ENCODE results near the gene CDHR2. TPM values are rescaled to one million over a fixed set of nuclear protein-coding genes. Genes with fewer than 3 reads are reported as not detected.

Gene CDHR2
- total RNA-seq, 1 donor, result not detected

DNA sequence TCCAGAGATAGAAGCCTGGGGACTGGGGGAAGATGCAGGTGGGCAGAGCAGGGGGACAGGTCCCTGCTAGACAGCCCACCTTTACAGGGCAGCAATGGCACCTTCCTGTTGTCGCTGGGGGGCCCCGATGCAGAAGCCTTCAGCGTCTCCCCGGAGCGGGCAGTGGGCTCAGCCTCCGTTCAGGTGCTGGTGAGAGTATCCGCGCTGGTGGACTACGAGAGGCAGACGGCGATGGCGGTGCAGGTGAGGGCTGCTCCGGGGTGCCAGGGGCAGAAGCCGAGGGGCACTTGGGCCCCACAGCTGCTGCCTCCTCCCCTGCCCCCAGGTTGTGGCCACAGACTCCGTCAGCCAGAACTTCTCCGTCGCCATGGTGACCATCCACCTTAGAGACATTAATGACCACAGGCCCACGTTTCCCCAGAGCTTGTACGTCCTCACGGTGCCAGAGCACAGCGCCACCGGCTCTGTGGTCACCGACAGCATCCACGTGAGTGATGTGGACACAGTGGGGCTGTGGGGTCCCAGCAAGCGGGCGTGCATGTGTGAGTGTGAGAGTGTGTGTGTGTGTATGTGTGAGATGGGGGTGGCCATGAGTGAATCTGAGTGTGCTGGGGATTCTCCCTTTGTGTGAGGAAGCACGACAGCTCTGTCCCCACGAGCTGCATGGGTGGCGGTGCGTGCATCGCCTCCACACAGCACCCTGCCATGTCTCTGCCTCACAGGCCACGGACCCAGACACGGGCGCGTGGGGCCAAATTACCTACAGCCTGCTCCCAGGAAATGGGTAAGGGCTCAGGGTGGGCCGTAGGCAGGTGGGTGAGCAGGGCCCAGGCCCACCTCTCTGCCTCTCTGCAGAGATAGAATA, 28.4 kb downstream of the CDHR2 start:
- no peak overlapping the region for H3K4me3 ChIP-seq (ENCODE audit: low read depth, low read length)
- DNase-seq (ENCODE audit: low read depth), result no peak
- TF ChIP-seq CTCF (IDR thresholded peaks at IDR 0.05; ENCODE audit: insufficient read depth, low read length), result no peak

GRCh38 chr5:176578391-176578808, 29.3 kb downstream of the CDHR2 start:
- DNase-seq (ENCODE audit: low read depth), result peak; percentile 28
- H3K4me3 ChIP-seq (ENCODE audit: low read depth, low read length), result no peak overlapping the region
- TF ChIP-seq CTCF (IDR thresholded peaks at IDR 0.05; ENCODE audit: insufficient read depth, low read length), result peak; percentile 52

DNA sequence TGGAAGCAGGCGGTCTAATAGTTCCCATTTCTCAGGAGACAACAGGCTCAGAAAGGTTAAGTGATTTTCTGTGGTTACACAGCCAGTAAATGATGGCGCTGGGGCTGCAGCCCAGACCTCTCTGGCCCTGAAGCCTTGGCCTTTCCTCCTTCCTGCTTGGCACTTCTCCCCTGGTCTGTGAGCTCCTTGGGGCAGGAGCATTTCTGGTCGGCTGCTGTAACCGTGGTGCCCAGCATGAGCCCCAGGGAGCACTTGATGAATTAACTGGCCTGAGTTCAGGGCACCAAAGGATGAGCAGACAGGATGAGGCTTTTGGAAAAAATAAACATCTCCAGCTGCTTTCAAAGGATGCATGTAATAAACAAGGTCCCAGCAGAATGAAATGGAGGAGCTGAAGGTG, 30.2 kb downstream of the CDHR2 start:
- H3K4me3 ChIP-seq (ENCODE audit: low read depth, low read length), result no peak overlapping the region
- no peak for TF ChIP-seq CTCF (IDR thresholded peaks at IDR 0.05; ENCODE audit: insufficient read depth, low read length)
- no peak for DNase-seq (ENCODE audit: low read depth)

- DNase-seq (ENCODE audit: low read depth), result no peak
- H3K4me3 ChIP-seq (ENCODE audit: low read depth, low read length), result no peak overlapping the region
- no peak for TF ChIP-seq CTCF (IDR thresholded peaks at IDR 0.05; ENCODE audit: insufficient read depth, low read length)
These were observed 32.2 kb downstream of the CDHR2 start for GRCh38 chr5:176581361-176581760.

DNA sequence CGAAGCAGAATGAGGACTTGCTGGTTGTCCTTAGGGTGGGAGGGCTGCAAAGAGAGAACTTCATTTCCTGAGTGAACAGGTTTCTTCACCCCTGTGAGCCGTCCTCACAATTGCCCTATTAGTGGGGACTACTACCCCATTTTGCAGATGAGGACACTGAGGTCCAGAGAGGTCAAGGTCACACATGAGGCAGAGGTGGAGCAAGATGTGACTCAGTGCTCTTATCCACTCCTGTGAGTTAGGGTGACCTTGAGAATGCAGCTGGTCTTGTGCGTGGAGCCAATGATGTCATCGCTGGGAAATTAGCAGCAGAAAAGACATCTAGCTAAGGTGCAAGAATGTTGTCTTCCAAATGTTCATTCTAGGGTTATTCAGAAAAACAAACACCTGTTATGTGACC, 33.9 kb downstream of the CDHR2 start:
- TF ChIP-seq CTCF (IDR thresholded peaks at IDR 0.05; ENCODE audit: insufficient read depth, low read length), result no peak
- no peak for DNase-seq (ENCODE audit: low read depth)
- no peak overlapping the region for H3K4me3 ChIP-seq (ENCODE audit: low read depth, low read length)

- no peak for DNase-seq (ENCODE audit: low read depth)
- H3K4me3 ChIP-seq (ENCODE audit: low read depth, low read length), result no peak overlapping the region
- no peak for TF ChIP-seq CTCF (IDR thresholded peaks at IDR 0.05; ENCODE audit: insufficient read depth, low read length)
These were observed 38.3 kb downstream of the CDHR2 start for GRCh38 chr5:176587398-176587797.

Measured in fibroblast of the aortic adventitia (primary cell).